Stimulated activated CD8-positive, alpha-beta memory T cell treated with anti-CD3 and anti-CD28 coated beads, Interleukin-12 subunit alpha, Interleukin-12 subunit beta, amount 100 ng/mL, for 4 hours (primary cell): ENCODE measurements around the gene IPO4.

Source experiments
- DNase-seq: peaks from one replicate; pipeline ENCODE4 v3.0.0-alpha.2; 2020; ENCODE audit warnings: low read depth

IPO4 gene

GRCh38 chr14:24147761-24148428 is 40.7 kb downstream of the IPO4 start:
- no peak for DNase-seq

GRCh38 chr14:24146978-24147760 is 41.4 kb downstream of the IPO4 start, which contains the start of gene RNF31:
Gene RNF31 (plus strand): TSS chr14:24147498. CDS start chr14:24147699, 201 bp downstream.
- peak; percentile 94 for DNase-seq

GRCh38 chr14:24146453-24146977 is 42.1 kb downstream of the IPO4 start, which contains the start of gene PSME2:
Gene PSME2 (minus strand): TSS chr14:24146610. CDS start chr14:24146581, 29 bp downstream.
- DNase-seq = peak; percentile 73

- no peak for DNase-seq
Measured at GRCh38 chr14:24145690-24146452, 42.7 kb downstream of the IPO4 start.

GRCh38 chr14:24145219-24145618 is 43.4 kb downstream of the IPO4 start:
- DNase-seq = no peak

GRCh38 chr14:24144451-24144850 is 44.2 kb downstream of the IPO4 start:
- no peak for DNase-seq

- DNase-seq = no peak
Measured at GRCh38 chr14:24143511-24143910, 45.1 kb downstream of the IPO4 start.

GRCh38 chr14:24141097-24141880 is 47.3 kb downstream of the IPO4 start, which contains the start of gene EMC9:
Gene EMC9 (minus strand): TSS chr14:24141591. CDS start chr14:24141304, 287 bp downstream.
- peak; percentile 98 for DNase-seq

- DNase-seq = no peak
Measured at GRCh38 chr14:24139272-24139934, 49.2 kb downstream of the IPO4 start.

- DNase-seq = no peak
Measured at GRCh38 chr14:24138396-24139271, 50.0 kb downstream of the IPO4 start.

GRCh38 chr14:24137529-24138395 is 50.9 kb downstream of the IPO4 start:
- no peak for DNase-seq

GRCh38 chr14:24136684-24137528 is 51.7 kb downstream of the IPO4 start:
- DNase-seq = no peak

- peak; percentile 90 for DNase-seq
Measured at GRCh38 chr14:24135834-24136683, 52.6 kb downstream of the IPO4 start, which contains the start of gene PSME1. Gene PSME1 (plus strand): TSS chr14:24136194. CDS start chr14:24136263, 69 bp downstream.

- DNase-seq = no peak
Measured at GRCh38 chr14:24135584-24135833, 53.1 kb downstream of the IPO4 start.

- no peak for DNase-seq
Measured at GRCh38 chr14:24133735-24134134, 54.9 kb downstream of the IPO4 start.

- DNase-seq = no peak
Measured at GRCh38 chr14:24132976-24133375, 55.6 kb downstream of the IPO4 start.

GRCh38 chr14:24132061-24132685 is 56.4 kb downstream of the IPO4 start:
- DNase-seq = no peak
